Transverse colon (tissue), 4 donors: ENCODE data around the gene C1QTNF9. TPM values are rescaled to one million over a fixed set of nuclear protein-coding genes. Genes with fewer than 3 reads are reported as not detected.
A peak's percentile ranks its signal among the peaks of the same experiment; 100 is the strongest.

Source experiments
- DNase-seq: peaks from one replicate; pipeline ENCODE4 v3.0.0-alpha.2; 2019
- H3K27ac ChIP-seq, 4 donors: fragments of 200-600 bp; sonication (generic); 2 replicates each; pipeline ENCODE4 v1.5.1; 2016 to 2018; ENCODE audit warnings: inconsistent platforms in 4 of 4
- H3K27me3 ChIP-seq: fragments of 200-600 bp; sonication (generic); 2 replicates; pipeline ENCODE4 v1.5.1; 2017; ENCODE audit warnings: inconsistent platforms
- H3K36me3 ChIP-seq, 4 donors: fragments of 200-600 bp; sonication (generic); 2 replicates each; pipeline ENCODE4 v1.5.1; 2017 to 2019; ENCODE audit warnings: inconsistent platforms in 4 of 4
- H3K4me1 ChIP-seq, 4 donors: fragments of 200-600 bp; sonication (generic); 2 replicates each; pipeline ENCODE4 v1.5.1; 2017 to 2020; ENCODE audit warnings: inconsistent platforms in 4 of 4
- H3K4me3 ChIP-seq, 4 donors: fragments of 200-600 bp; sonication (generic); 1 replicate in 1 of 4; 2 replicates in 3 of 4; pipeline versions ENCODE4 v1.5.1 to v1.6.1; 2017 to 2019; ENCODE audit warnings: inconsistent platforms in 4 of 4
- H3K9me3 ChIP-seq, 2 donors: fragments of 200-600 bp; sonication (generic); 2 replicates each; pipeline ENCODE4 v1.5.1; 2017 to 2019; ENCODE audit warnings: inconsistent platforms in 2 of 2
- EP300 ChIP-seq: sonication (generic); formaldehyde crosslinking; IDR thresholded peaks from one replicate; pipeline ENCODE4 v1.6.1; 2017; ENCODE audit warnings: antibody characterized with exemption, low read depth
- POLR2A ChIP-seq: fragments of 450-650 bp; IDR thresholded peaks from one replicate; pipeline ENCODE4 v1.6.1; 2016; ENCODE audit warnings: antibody characterized with exemption, mild to moderate bottlenecking, moderate library complexity
- POLR2AphosphoS5 ChIP-seq, 3 donors: sonication (generic); formaldehyde crosslinking; IDR thresholded peaks; one replicate each; pipeline ENCODE4 v1.6.1; 2016; ENCODE audit warnings: antibody characterized with exemption in 3 of 3
- WGBS, 2 donors: methylation state at CpG; one replicate each; pipeline ENCODE4 v1.1.5; 2018; ENCODE audit warnings: low coverage in 1 of 2; 5-methylcytosine and 5-hydroxymethylcytosine counted together
- in situ Hi-C, 4 donors: fragments of 200-750 bp; cut with MboI; loops; one replicate each; pipeline versions ENCODE4 v1.15.0 to v1.15.1; 2017; ENCODE audit warnings: low sequenced_read_pairs in 3 of 4, low pct_ligation_motif_present in 1 of 4, low pct_unique_long_range_greater_than_20kb in 1 of 4
- intact Hi-C: fragments of 100-400 bp; cut with DNase I; formaldehyde crosslinking; loops from one replicate; pipeline ENCODE4 v1.15.1; 2023; ENCODE audit warnings: low total_unique reads
- total RNA-seq, 4 donors: library from RNA; depleted of rRNA; stranded (reverse); fragments of >200 nt; gene quantifications; one replicate each; pipeline ENCODE4 v1.1.0, GENCODE V29; 2016
- TF ChIP-seq, protein P1 (sequence below), 5 experiments: fragments of 200-600 bp in 3 of 5; fragments of 450-650 bp in 2 of 5; sonication (generic) in 3 of 5; IDR thresholded peaks; 1 replicate in 2 of 5; 2 replicates in 3 of 5; pipeline ENCODE4 v1.5.1; 2016 to 2017; ENCODE audit warnings: antibody characterized with exemption in 5 of 5, inconsistent platforms in 3 of 5, mild to moderate bottlenecking in 2 of 5, moderate library complexity in 1 of 5

Gene C1QTNF9
- total RNA-seq, 4 donors from 2014 or later: 0.48 TPM; not detected in 3

DNA sequence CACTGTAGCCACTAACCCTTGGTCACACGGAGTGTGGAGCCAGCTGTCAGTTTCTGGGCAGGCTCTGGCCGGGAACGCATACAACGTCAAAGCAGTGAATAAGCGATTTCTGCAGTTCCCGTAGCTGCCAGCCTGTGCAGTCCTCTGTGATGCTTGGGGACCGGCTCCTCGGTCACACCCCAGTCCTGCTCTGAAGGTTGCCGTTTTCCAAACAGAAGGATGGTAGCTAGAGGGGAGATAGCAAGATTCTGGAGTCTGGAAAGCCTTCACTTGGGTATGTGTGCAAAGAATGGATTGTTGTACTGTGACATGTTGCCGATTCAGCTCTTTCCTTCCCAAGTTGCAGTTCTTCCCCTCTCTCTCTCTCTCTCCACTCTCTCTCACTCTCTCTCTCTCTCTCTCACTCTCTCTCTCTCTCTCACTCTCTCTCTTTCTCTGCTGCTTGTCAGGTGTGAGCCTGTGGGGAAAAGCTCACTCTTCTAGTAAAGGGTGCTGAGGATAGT is 38.7 kb upstream of the C1QTNF9 start:
- in situ Hi-C loops: no loop called here
- DNase-seq: peak; percentile 62

GRCh38 chr13:24271231-24271600 is 38.2 kb upstream of the C1QTNF9 start:
- Histone ChIP-seq H3K4me1 (peaks cover 32 to 61% (median 34%) of the 10 kb centered on the region in 4 donors), H3K27me3 (no peaks in the 10 kb centered on the region), H3K4me3 (peak overlapping the region in 3 of 4 donors; percentile 24 to 44 (median 28)), H3K9me3 (no peaks in the 10 kb centered on the region), H3K27ac (peak overlapping the region; percentile 88 to 94 (median 92)), H3K36me3 (no peaks in the 10 kb centered on the region)
- in situ Hi-C loops (no loop called here), intact Hi-C loops (no loop called here)
- WGBS, 2 donors: 0 to 17% methylated on average over 1 of the region's 1 CpG
- TF ChIP-seq, protein P1, sequence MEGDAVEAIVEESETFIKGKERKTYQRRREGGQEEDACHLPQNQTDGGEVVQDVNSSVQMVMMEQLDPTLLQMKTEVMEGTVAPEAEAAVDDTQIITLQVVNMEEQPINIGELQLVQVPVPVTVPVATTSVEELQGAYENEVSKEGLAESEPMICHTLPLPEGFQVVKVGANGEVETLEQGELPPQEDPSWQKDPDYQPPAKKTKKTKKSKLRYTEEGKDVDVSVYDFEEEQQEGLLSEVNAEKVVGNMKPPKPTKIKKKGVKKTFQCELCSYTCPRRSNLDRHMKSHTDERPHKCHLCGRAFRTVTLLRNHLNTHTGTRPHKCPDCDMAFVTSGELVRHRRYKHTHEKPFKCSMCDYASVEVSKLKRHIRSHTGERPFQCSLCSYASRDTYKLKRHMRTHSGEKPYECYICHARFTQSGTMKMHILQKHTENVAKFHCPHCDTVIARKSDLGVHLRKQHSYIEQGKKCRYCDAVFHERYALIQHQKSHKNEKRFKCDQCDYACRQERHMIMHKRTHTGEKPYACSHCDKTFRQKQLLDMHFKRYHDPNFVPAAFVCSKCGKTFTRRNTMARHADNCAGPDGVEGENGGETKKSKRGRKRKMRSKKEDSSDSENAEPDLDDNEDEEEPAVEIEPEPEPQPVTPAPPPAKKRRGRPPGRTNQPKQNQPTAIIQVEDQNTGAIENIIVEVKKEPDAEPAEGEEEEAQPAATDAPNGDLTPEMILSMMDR (IDR thresholded peaks at IDR 0.05): no peak
- TF ChIP-seq POLR2AphosphoS5 (IDR thresholded peaks at IDR 0.05) (no peak), EP300 (no peak), POLR2A (no peak)
- no peak for DNase-seq

More for the DNA sequence above, 38.7 kb upstream of the C1QTNF9 start:
- H3K27me3 ChIP-seq: no peaks in the 10 kb centered on the region
- 8% methylated on average over 10 of the region's 10 CpGs; no CpG with 5 or more reads in 1 of the 2 donors for WGBS, 2 donors
- TF ChIP-seq POLR2A (peak; percentile 36), POLR2AphosphoS5 (IDR thresholded peaks at IDR 0.05) (peak; percentile 17 to 64 (median 57)), EP300 (no peak)
- TF ChIP-seq, protein P1 (IDR thresholded peaks at IDR 0.05): peak in 3 of 5 experiments; percentile 55 to 76 (median 59)
- intact Hi-C loops: no loop called here
- H3K36me3 ChIP-seq: no peaks in the 10 kb centered on the region
- no peaks in the 10 kb centered on the region for H3K9me3 ChIP-seq
- H3K4me3 ChIP-seq: peak overlapping the region in 3 of 4 donors; percentile 7 to 44 (median 22)
- peak overlapping the region; percentile 88 to 94 (median 92) for H3K27ac ChIP-seq
- H3K4me1 ChIP-seq: peaks cover 32 to 57% (median 34%) of the 10 kb centered on the region in 4 donors

GRCh38 chr13:24271601-24272451 is 37.6 kb upstream of the C1QTNF9 start:
- in situ Hi-C loops (no loop called here), intact Hi-C loops (no loop called here)
- Histone ChIP-seq H3K27ac (peak overlapping the region; percentile 88 to 94 (median 92)), H3K27me3 (no peaks in the 10 kb centered on the region), H3K4me3 (peak overlapping the region in 3 of 4 donors; percentile 24 to 44 (median 28)), H3K36me3 (no peaks in the 10 kb centered on the region), H3K4me1 (peaks cover 32 to 61% (median 34%) of the 10 kb centered on the region in 4 donors), H3K9me3 (no peaks in the 10 kb centered on the region)
- WGBS, 2 donors: 4 to 10% methylated on average over 5 to 25 of the region's 25 CpGs
- TF ChIP-seq, protein P1 (IDR thresholded peaks at IDR 0.05): no peak
- TF ChIP-seq EP300: no peak
- peak; percentile 28 to 51 (median 44) for TF ChIP-seq POLR2AphosphoS5 (IDR thresholded peaks at IDR 0.05)
- TF ChIP-seq POLR2A: peak; percentile 52
- DNase-seq: peak; percentile 72

DNA sequence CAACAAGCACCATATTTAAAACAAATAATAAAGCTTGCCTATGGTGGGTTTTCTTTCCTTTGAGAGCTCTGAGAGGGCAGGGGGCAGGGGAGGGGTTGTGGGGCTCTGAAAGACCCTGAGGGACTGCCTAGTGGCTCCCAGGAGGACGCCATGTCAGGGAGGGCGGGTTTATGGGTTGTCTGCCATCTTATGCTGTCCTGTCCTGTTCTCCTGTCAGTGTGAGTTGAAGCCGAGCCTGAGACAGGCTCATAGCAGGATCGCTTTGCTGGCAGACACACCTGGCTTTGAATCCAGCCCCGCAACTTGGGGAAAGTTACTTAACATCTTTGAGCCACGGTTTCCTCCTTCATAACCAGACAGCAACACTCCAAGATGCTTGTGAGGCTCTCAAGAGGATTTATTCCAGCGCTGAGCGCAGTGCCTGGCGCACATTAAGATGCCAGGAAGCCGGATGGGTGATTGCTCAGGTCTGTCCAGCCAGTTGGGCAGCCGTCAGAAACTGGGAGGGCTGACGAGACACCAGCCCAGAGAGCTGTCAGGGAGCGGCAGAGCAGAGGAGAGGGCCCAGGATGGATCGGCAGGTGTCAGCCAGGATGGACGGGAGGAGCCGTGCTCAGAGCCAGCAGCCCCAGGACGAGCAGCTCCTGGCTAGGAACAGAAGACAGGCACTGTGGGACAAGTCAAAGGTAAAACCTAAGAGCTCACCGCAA is 36.8 kb upstream of the C1QTNF9 start:
- intact Hi-C loops: no loop called here
- DNase-seq: no peak

More for the DNA sequence above, 36.8 kb upstream of the C1QTNF9 start:
- in situ Hi-C loops: no loop called here
- Histone ChIP-seq H3K27ac (peak overlapping the region; percentile 88 to 94 (median 92)), H3K4me3 (peak overlapping the region in 3 of 4 donors; percentile 24 to 44 (median 28)), H3K9me3 (no peaks in the 10 kb centered on the region), H3K36me3 (no peaks in the 10 kb centered on the region), H3K4me1 (peaks cover 32 to 56% (median 34%) of the 10 kb centered on the region in 4 donors), H3K27me3 (no peaks in the 10 kb centered on the region)
- TF ChIP-seq EP300: no peak
- TF ChIP-seq, protein P1 (IDR thresholded peaks at IDR 0.05): no peak
- 64 to 77% methylated on average over 4 to 18 of the region's 18 CpGs for WGBS, 2 donors
